ENCODE data around the gene SLC7A4.

Gene SLC7A4

GRCh38 chr22:21038405-21038804, 6.0 kb upstream of the SLC7A4 start:
- no peak for DNase-seq

DNA sequence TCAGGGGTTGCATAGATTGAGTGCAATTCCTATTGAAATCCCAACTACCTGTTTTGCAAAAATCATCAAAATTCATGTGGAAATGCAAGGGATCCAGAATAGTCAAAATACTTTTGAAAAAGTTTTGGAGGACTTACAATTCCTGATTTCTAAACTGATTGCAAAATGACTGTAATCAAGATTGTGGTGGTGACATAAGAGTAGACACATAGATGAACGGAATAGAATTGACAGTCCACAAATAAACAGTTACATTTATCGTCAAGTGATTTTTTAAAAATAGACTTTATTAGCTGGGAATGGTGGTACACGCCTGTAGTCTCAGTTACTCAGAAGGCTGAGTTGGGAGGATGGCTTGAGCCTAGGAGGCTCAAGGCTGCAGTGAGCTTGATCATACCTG, 2.6 kb upstream of the SLC7A4 start:
- no peak for DNase-seq

GRCh38 chr22:21033895-21034294, 1.5 kb upstream of the SLC7A4 start:
- DNase-seq: no peak

DNA sequence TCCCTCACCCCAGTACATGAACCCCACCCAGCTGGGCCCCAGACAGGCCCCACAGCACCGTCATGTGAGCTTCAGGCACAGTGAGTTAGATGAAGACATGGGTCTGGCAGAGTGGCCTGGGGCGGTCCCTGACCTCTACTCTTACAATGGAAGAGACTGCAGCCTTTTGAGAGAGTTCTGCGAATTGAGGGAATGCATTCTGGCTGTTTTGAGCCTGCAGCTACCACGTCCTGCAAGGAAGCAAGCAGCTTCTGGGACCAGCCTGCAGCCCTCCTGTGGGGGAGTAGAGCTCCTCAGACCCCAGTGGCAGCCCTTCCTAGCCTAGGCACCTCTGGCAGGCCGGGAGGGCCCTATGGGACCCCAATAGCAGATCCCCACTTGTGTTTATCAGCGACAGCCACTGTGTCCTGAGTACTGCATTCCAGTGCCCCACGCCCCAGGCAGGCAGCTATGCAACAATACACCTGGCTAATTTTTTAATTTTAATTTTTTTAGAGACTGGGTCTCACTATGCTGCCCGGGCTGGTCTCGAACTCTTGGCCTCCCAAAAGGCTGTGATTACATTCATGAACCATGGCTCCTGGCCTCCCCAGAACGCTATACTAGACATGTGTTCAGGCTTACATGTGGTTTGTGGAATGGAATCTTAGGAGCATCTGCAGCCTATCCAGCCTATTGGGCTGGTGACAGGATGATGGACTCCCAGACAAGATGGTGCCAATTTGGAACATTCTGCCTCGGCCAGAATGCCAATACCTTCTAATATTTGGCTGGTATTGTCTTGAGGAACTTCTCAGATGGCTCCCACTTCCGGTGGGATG, 717 bp upstream of the SLC7A4 start:
- no peak for DNase-seq

DNA sequence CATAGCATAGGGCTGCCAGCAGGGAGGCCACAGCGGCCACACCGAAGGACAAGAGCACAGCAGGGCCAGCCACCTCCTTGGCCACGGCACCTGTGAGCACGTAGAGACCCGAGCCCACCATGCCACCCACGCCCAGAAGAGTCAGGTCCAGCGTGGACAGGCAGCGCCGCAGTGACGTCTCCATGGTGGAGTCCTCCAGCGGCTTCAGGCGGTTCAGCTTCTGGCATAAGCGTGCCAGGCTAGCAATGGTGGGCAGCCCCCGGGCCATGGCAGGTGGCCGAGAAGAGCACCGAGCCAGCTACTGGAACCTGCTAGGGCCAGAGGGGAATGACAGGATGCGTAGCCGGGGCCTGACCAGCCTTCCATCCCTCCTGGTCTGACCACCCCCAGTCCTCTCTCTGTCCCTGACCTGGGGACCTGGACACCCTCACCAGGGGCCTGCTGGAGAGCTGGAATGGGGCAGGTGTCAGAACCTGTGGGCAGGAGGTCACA, 770 bp downstream of the SLC7A4 start:
- DNase-seq: no peak

- no peak for DNase-seq
Observed at GRCh38 chr22:21030621-21031544, 1.5 kb downstream of the SLC7A4 start.

GRCh38 chr22:21030032-21030431, 2.3 kb downstream of the SLC7A4 start:
- DNase-seq: no peak

GRCh38 chr22:21029486-21030025, 2.8 kb downstream of the SLC7A4 start:
- DNase-seq: no peak

DNA sequence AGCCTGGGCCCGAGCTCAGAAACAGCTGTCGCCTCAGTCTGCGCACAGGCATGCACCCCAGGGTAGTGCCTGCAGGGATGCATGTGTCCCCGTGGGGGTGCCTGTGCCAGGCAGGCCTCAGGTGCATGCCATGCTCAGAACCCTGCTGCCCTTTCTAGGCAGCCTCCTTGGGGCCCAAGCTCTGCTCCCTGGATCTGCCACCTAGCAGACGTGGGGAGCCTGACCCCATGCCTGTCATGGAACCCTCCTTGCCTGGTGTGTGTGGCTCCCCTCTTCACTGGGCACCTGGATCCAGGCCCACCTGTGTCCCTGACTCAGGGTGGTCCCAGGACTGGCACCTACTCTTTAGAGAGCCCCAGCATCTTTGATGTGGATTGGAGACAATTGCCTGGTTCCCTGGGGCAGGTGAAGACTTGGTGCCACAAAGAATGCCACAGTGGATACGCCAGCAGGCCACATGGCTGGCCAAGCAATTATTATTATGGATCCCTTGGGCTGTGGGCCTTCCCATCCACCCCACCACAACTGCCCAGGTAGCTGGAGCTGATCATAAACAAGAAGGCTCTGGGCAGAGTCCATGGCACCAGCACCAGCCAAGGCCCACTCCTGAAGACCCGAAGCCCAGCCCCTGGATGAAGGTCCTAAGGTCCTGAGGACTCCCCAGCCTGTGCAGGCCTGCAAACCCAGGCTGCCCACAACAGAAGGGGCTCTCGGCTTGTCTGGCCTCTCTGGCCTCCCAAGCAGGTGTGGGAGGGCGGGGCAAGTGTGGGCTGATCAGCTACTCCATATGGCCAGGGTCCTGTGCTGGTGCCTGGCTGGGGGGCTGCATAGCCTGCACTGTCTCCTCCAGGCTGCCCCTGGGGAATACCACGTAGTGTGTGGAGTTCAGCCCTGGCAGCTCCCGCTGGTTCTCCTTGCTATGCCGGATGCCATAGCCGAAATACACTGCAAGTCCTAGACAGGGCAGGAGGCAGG, 3.8 kb downstream of the SLC7A4 start:
- DNase-seq: no peak

DNA sequence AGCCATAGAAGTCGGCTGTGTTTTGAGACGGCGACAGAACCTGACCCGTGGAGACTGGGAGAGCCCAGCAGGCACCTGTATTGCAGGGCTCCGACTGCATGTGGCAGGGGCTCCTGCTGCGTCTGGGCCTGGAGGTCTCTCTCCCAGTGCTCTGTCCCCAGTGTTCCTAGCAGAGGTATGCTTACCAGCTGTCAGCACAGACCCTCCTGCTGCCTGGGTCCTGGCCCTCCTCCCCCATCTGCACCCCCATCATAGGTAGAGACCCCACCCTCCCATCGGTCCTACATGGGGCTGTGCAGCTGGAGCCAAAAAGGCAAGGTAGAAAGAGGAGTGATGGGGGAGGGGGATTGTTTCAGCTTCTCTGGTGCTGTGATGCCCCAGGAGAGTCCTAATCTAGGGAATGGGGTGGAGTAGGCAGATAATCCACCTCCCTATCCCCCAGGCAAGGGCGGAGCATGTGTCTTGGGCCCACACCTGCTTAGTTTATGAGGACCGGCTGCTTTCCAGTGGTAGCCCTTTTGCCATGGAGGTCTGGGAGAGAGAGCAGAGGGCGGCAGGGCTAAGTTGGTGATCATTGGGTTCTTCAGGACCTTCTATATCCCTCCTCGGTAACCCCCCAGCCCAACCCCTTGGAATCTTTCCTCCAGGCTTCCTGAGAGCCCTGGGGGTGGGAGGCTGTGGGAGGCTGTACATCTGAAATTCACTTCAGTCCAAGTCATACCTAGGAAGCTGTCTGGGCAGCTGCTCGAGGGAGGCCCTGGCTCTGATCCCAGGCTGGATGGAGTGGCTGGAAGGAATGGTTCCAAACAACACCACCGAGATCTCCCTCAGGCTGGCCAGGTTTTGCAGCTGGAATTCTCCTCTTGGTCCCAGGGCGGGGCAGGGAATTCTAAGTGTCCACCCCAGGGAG, 5.3 kb downstream of the SLC7A4 start:
- DNase-seq: no peak

GRCh38 chr22:21025763-21026755, 6.3 kb downstream of the SLC7A4 start:
- no peak for DNase-seq

GRCh38 chr22:21025266-21025665, 7.1 kb downstream of the SLC7A4 start:
- no peak for DNase-seq

DNA sequence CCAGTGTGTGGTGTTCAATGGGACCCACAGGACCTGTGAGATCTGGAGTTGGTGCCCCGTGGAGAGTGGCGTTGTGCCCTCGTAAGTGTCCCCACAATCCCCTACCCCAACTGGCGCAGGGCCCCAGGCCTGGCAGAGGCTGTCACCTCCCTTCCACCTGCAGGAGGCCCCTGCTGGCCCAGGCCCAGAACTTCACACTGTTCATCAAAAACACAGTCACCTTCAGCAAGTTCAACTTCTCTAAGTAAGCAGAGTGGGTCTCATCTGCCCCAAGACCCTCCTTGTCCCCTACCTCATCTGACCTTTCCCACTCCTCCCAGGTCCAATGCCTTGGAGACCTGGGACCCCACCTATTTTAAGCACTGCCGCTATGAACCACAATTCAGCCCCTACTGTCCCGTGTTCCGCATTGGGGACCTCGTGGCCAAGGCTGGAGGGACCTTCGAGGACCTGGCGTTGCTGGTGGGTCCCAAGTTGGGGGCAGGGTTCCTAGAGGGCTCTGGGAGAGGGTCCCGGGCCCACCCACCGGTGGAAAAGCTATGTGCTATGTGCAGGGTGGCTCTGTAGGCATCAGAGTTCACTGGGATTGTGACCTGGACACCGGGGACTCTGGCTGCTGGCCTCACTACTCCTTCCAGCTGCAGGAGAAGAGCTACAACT, 9.3 kb downstream of the SLC7A4 start:
- no peak for DNase-seq

DNA sequence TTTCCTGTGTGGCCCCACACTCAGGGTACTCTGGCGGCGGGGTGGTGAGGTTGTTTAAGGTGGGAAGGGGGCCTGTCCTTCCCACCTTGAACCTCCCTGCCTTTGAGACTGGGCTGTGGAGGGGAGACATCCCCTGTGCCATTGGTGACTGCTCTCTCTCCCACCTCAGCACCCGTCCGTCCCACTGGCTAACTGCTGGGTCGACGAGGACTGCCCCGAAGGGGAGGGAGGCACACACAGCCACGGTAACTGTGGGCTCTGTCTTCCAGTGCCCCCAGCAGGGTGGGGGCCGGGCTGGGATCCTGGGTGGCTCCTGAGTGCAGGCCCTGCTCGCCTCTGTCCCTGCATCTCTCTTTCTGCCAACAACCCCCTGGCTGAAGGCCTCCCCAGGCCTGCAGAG, 9.9 kb downstream of the SLC7A4 start:
- no peak for DNase-seq

DNA sequence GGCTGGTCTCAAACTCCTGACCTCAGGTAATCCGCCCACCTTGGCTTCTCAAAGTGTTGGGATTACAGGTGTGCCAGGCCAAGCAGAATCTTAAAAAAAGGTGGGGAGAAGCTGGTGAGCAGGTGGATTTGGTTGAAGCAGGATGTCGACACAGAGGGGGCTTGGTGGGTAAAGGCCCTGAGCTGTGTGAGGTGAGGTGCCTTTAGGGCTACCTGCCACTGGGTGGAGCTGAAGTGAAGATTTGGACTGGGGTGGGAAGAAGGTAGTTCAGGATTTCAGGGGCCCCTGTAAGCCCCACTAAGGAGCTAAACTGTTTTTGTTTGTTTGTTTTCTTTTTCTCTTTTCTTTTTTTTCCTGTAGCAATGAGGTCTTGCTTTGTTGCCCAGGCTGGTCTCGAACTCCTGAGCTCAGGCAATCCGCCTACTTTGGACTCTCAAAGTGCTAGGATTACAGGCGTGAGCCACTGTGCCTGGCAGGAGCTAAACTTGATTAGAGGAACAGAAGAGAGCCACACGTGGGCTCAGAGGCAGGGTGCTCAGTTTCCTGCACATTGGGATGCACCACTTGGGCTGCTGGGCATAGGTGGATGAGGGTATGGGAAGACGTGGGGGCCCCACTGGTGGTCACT, 11.4 kb downstream of the SLC7A4 start:
- DNase-seq: peak in 1 of 3 experiments; percentile 28

DNA sequence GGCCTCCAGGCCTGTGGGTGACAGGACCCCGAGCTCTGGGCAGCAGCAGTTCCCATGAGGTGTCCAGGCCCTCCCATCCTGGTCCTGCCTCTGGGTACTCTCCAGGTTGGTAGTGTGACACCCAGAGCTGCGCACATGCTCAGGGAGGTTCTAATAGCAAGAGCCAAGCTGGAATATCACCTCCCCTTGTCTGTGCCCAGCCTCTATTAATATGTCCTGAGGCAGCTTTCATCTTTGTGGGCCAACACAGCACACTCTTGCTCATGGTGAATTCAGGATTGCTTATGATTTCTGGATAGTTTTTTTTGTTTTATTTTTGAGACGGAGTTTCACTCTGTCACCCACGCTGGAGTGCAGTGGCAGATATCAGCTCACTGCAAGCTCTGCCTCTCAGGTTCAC, 14.0 kb downstream of the SLC7A4 start:
- no peak for DNase-seq

- no peak for DNase-seq
Observed at GRCh38 chr22:21016644-21017420, 15.5 kb downstream of the SLC7A4 start.

DNA sequence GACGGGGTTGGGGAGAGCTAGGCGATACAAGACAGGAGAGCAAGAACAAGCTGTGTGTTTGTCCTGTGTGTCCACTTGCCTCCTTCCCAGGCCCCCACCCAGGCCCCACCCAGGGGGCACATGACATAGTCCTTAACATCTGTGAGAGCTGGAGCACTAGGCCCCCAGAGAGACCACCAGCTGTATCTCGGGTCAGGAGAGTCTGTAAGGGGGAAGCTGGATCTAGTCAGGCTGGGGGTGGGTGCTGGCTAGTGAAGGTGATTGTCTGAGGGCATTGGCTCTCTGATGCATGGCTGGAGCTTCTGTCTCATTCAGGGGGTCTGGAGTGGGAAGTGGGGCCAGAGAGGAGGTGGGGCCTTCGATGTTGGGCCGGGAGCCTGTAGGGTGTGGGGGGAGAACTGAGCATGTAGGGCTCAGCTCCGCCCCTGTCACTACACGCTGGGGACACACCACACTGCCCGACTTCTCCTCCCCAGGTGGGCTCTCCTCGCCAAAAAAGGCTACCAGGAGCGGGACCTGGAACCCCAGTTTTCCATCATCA, 16.8 kb downstream of the SLC7A4 start:
- peak in 1 of 3 experiments; percentile 30 for DNase-seq

All from NCI-H1417 (cell line).